Endothelial cell of umbilical vein (primary cell): Measurements from ENCODE around the gene CORO2B. TPM values are rescaled to one million over a fixed set of nuclear protein-coding genes. Genes with fewer than 3 reads are reported as not detected.

Source experiments
- BruUV-seq: library from RNA; stranded (reverse); fragments of 400-500 nt; replicated peaks from 2 replicates; lab custom pipeline; 2021; lab: Mats Ljungman, UMichigan
- CTCF ChIA-PET: fragments of 300-600, 350-600 bp; sonication (Branson Sonifier 250); formaldehyde crosslinking; loops from one replicate; lab custom pipeline; 2021; ENCODE audit warnings: antibody characterized with exemption, inconsistent platforms; lab: Charles Lee
- POLR2A ChIA-PET: fragments of 300-600, 350-600 bp; sonication (Branson Sonifier 250); formaldehyde crosslinking; loops from one replicate; lab custom pipeline; 2021; ENCODE audit warnings: antibody characterized with exemption, inconsistent platforms; lab: Charles Lee
- DNase-seq: peaks from one replicate; pipeline ENCODE4 v3.0.0-alpha.2; 2011; ENCODE audit warnings: low read depth, low spot score
- FAIRE-seq: peaks from 2 replicates; lab custom pipeline; 2011; peaks lifted over from hg19 to GRCh38; lab: Jason Lieb, UNC
- H2AFZ ChIP-seq: 2 replicates; pipeline ENCODE4 v1.6.0; 2012; ENCODE audit warnings: low read depth, low read length, control low read depth, inconsistent platforms
- H3K27ac ChIP-seq: 2 replicates; pipeline ENCODE4 v1.5.1; 2011; ENCODE audit warnings: low read depth, mild to moderate bottlenecking, control low read depth, low read length, moderate library complexity; ENCODE audit not compliant: insufficient read depth
- H3K27me3 ChIP-seq, 2 experiments: 2 replicates each; pipeline versions ENCODE4 v1.6.0 to v1.6.1; 2011; ENCODE audit warnings: low read length in 2 of 2, mixed read lengths in 1 of 2; ENCODE audit not compliant: control insufficient read depth in 2 of 2, insufficient read depth in 2 of 2
- H3K36me3 ChIP-seq, 2 experiments: 2 replicates in 1 of 2; 3 replicates in 1 of 2; pipeline ENCODE4 v1.5.1; 2011; ENCODE audit warnings: low read length in 2 of 2, mild to moderate bottlenecking in 1 of 2, moderate library complexity in 1 of 2; ENCODE audit not compliant: control insufficient read depth in 2 of 2, insufficient read depth in 2 of 2; ENCODE audit errors: extremely low read depth in 1 of 2
- H3K4me1 ChIP-seq: 3 replicates; pipeline ENCODE4 v1.5.1; 2011; ENCODE audit warnings: mild to moderate bottlenecking, low read length; ENCODE audit not compliant: control insufficient read depth, insufficient read depth; ENCODE audit errors: extremely low read depth
- H3K4me2 ChIP-seq: 2 replicates; pipeline ENCODE4 v1.6.1; 2011; ENCODE audit warnings: low read length, control low read depth, mixed read lengths; ENCODE audit not compliant: insufficient read depth
- H3K4me3 ChIP-seq, 3 experiments: fragments of 200-600 bp in 1 of 3; sonication (generic), shearing (Covaris generic) in 1 of 3; replicated peaks in 1 of 3; 2 replicates each; pipeline ENCODE4 v1.5.1; 2011 to 2016; ENCODE audit warnings: control low read depth in 3 of 3, low read length in 3 of 3, mild to moderate bottlenecking in 2 of 3, inconsistent platforms in 1 of 3, low read depth in 1 of 3, moderate library complexity in 1 of 3; ENCODE audit not compliant: insufficient read depth in 1 of 3
- H3K79me2 ChIP-seq: 2 replicates; pipeline ENCODE4 v1.6.0; 2012; ENCODE audit warnings: low read length, inconsistent platforms; ENCODE audit not compliant: control insufficient read depth, insufficient read depth
- H3K9ac ChIP-seq: replicated peaks from 2 replicates; pipeline ENCODE3; 2011; ENCODE audit warnings: low read length, control low read depth; ENCODE audit not compliant: insufficient read depth; ENCODE audit errors: extremely low read depth
- H3K9me1 ChIP-seq: replicated peaks from 3 replicates; pipeline ENCODE4 v1.6.0; 2011; ENCODE audit warnings: mild to moderate bottlenecking, low read length; ENCODE audit not compliant: control insufficient read depth, insufficient read depth; ENCODE audit errors: extremely low read depth
- H3K9me3 ChIP-seq: replicated peaks from 2 replicates; pipeline ENCODE4 v1.5.1; 2012; ENCODE audit warnings: low read length, inconsistent platforms; ENCODE audit not compliant: control insufficient read depth, insufficient read depth
- H4K20me1 ChIP-seq: replicated peaks from 2 replicates; pipeline ENCODE3; 2011; ENCODE audit warnings: mild to moderate bottlenecking, low read length; ENCODE audit not compliant: control insufficient read depth, insufficient read depth; ENCODE audit errors: extremely low read depth
- EZH2 ChIP-seq: IDR thresholded peaks from 2 replicates; pipeline ENCODE4 v1.6.1; 2012; ENCODE audit warnings: borderline replicate concordance, low read depth, mild to moderate bottlenecking, moderate library complexity, low read length, inconsistent platforms; ENCODE audit not compliant: severe bottlenecking
- FOS ChIP-seq: IDR thresholded peaks from 2 replicates; pipeline ENCODE4 v1.6.1; 2011; ENCODE audit warnings: mild to moderate bottlenecking, low read length, moderate library complexity, borderline replicate concordance; ENCODE audit not compliant: insufficient read depth
- GATA2 ChIP-seq: IDR thresholded peaks from 2 replicates; pipeline ENCODE4 v1.7.0; 2011; ENCODE audit warnings: low read depth, mild to moderate bottlenecking, moderate library complexity, mixed read lengths, low read length; ENCODE audit not compliant: insufficient read length, insufficient read depth
- JUN ChIP-seq: IDR thresholded peaks from 2 replicates; pipeline ENCODE4 v1.6.1; 2011; ENCODE audit warnings: borderline replicate concordance, low read depth; ENCODE audit not compliant: insufficient read length, insufficient read depth
- MYC ChIP-seq: IDR thresholded peaks from one replicate; pipeline ENCODE4 v1.6.1; 2011; ENCODE audit warnings: mild to moderate bottlenecking, low read depth, low read length
- POLR2A ChIP-seq: IDR thresholded peaks from 2 replicates; pipeline ENCODE4 v1.6.1; 2012; ENCODE audit warnings: low read depth, mild to moderate bottlenecking, control low read depth, low read length
- POLR2AphosphoS5 ChIP-seq: IDR thresholded peaks from 2 replicates; pipeline ENCODE4 v1.6.1; 2012; ENCODE audit warnings: low read depth, mild to moderate bottlenecking, control low read depth, low read length, moderate library complexity; ENCODE audit not compliant: insufficient read depth
- dilution Hi-C: fragments of 300-500 bp; cut with MboI; formaldehyde crosslinking; loops from one replicate; pipeline ENCODE4 v1.15.0; 2019; ENCODE audit warnings: low sequenced_read_pairs; ENCODE audit not compliant: extremely low pct_ligation_motif_present
- intact Hi-C: fragments of 100-400 bp; cut with micrococcal nuclease; formaldehyde crosslinking; loops from one replicate; pipeline ENCODE4 v1.10.0; 2022
- polyA plus RNA-seq, 4 experiments: library from polyadenylated mRNA; depleted of rRNA in 3 of 4; stranded (reverse) in 3 of 4; unstranded in 1 of 4; fragments of >200 nt; gene quantifications; 2 replicates each; pipeline versions ENCODE4 v1.2.1 to v1.2.3, GENCODE V29; 2011 to 2012; ENCODE audit warnings: missing spikeins in 1 of 4
- total RNA-seq: library from RNA; stranded (reverse); gene quantifications from 2 replicates; pipeline ENCODE4 v1.2.3, GENCODE V29; 2021
- TF ChIP-seq, protein P1 (sequence below): IDR thresholded peaks from 2 replicates; pipeline ENCODE4 v1.6.1; 2011; ENCODE audit not compliant: insufficient read depth, insufficient read length
- TF ChIP-seq, protein P2 (sequence below), 2 donors: IDR thresholded peaks; 1 replicate in 1 of 2; 2 replicates in 1 of 2; pipeline ENCODE4 v1.5.1; 2011; ENCODE audit warnings: low read length in 2 of 2, mild to moderate bottlenecking in 2 of 2, moderate library complexity in 2 of 2, control low read depth in 1 of 2, inconsistent platforms in 1 of 2, low read depth in 1 of 2; ENCODE audit not compliant: insufficient read depth in 1 of 2; ENCODE audit errors: extremely low read depth in 1 of 2

The CORO2B gene
- total and polyA plus RNA-seq, 2 donors (not counting 3 experiments of a cell fraction or from before 2014, with no cell fraction given): 2.4 to 3.7 TPM

DNA sequence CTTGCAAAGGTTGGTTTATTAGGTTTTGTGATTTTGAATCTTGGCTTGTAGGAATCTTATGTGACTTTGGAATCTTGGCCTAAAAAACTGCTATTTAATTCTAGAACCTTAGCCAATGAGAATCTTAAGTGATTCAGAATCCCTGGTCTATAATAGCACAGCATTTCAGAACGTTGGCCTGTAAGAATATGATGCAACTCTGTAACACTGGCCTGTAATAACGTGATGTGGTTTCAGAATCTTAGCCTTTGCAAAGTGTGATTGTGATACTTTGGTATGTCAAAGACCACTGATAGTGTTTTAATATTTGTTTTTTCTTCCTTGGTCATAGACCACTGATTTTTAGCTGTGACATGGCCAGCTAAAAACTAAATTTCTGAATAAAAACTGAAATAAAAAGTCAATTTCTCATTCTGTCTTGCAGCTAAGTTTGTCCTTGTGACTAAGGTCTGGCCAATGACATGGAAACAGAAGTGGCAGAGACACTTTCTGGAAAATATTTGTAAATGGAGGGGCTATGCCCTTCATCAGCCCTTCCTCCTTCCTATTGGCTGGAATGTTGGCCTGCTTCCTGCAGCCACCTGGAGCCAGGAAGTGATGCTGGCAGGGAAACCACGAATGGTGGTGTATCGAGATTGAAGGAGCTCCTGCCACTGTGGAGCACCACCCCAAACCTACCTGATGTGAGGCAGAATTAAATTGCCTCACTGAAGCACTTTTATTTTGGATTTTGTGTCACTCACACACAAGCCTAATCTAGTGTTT is 42.3 kb upstream of the CORO2B start:
- Histone ChIP-seq H3K27ac (no peak overlapping the region), H3K36me3 (no peaks in the 10 kb centered on the region), H3K9ac (no peak overlapping the region), H4K20me1 (no peaks in the 10 kb centered on the region), H2AFZ (no peak overlapping the region), H3K79me2 (no peaks in the 10 kb centered on the region), H3K4me2 (no peak overlapping the region), H3K4me1 (no peaks in the 10 kb centered on the region), H3K9me1 (no peaks in the 10 kb centered on the region), H3K4me3 (no peak overlapping the region), H3K27me3 (no peaks in the 10 kb centered on the region), H3K9me3 (no peaks in the 10 kb centered on the region)
- dilution Hi-C loops (no loop called here), intact Hi-C loops (no loop called here)
- TF ChIP-seq FOS: no peak
- TF ChIP-seq POLR2AphosphoS5: no peak
- no peak for TF ChIP-seq POLR2A
- TF ChIP-seq MYC: no peak
- TF ChIP-seq, protein P1, sequence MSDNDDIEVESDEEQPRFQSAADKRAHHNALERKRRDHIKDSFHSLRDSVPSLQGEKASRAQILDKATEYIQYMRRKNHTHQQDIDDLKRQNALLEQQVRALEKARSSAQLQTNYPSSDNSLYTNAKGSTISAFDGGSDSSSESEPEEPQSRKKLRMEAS: no peak
- no peak for TF ChIP-seq GATA2
- no peak for TF ChIP-seq EZH2
- POLR2A ChIA-PET: no interaction called here
- no peak for FAIRE-seq
- BruUV-seq: no TSS peak
- DNase-seq: no peak
- CTCF ChIA-PET: interaction anchor here (1.2 kb wide), 1 partner anchor 14 kb away, joined by 3 read pairs; no protein-coding TSS in a partner anchor

DNA sequence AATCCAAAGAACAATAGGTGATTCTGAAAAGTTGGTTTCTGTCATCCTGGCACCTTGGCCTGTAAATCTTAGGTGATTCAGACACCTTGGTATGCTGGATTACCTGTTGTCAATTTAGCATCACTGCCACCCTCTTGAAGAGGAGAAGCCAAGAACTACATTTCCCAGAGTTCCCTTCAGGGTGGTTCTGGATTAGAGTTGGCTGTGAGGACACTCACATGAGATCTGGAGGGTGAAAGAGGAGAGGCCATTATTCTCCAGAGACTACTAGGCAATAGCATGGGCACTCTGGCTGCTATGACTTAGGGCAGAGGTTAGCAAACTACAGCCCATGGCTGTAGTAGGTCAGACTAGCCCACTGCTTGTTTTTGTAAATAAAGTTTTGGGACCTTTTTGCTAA is 41.7 kb upstream of the CORO2B start:
- dilution Hi-C loops: no loop called here

More for the DNA sequence above, 41.7 kb upstream of the CORO2B start:
- Histone ChIP-seq H3K9ac (no peak overlapping the region), H3K36me3 (no peaks in the 10 kb centered on the region), H4K20me1 (no peaks in the 10 kb centered on the region), H3K4me2 (no peak overlapping the region), H3K27ac (no peak overlapping the region), H3K4me1 (no peaks in the 10 kb centered on the region), H3K9me1 (no peaks in the 10 kb centered on the region), H3K9me3 (no peaks in the 10 kb centered on the region), H3K4me3 (no peak overlapping the region), H2AFZ (no peak overlapping the region), H3K79me2 (no peaks in the 10 kb centered on the region), H3K27me3 (no peaks in the 10 kb centered on the region)
- no peak for DNase-seq
- POLR2A ChIA-PET: no interaction called here
- no peak for FAIRE-seq
- intact Hi-C loops: no loop called here
- TF ChIP-seq POLR2AphosphoS5 (no peak), EZH2 (no peak), MYC (no peak), JUN (no peak), FOS (no peak), GATA2 (no peak), POLR2A (no peak)
- TF ChIP-seq, protein P1: no peak
- TF ChIP-seq, protein P2, sequence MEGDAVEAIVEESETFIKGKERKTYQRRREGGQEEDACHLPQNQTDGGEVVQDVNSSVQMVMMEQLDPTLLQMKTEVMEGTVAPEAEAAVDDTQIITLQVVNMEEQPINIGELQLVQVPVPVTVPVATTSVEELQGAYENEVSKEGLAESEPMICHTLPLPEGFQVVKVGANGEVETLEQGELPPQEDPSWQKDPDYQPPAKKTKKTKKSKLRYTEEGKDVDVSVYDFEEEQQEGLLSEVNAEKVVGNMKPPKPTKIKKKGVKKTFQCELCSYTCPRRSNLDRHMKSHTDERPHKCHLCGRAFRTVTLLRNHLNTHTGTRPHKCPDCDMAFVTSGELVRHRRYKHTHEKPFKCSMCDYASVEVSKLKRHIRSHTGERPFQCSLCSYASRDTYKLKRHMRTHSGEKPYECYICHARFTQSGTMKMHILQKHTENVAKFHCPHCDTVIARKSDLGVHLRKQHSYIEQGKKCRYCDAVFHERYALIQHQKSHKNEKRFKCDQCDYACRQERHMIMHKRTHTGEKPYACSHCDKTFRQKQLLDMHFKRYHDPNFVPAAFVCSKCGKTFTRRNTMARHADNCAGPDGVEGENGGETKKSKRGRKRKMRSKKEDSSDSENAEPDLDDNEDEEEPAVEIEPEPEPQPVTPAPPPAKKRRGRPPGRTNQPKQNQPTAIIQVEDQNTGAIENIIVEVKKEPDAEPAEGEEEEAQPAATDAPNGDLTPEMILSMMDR (IDR thresholded peaks at IDR 0.05; ENCODE audit: extremely low read depth in 1 of 2, insufficient read depth in 1 of 2, low read depth in 1 of 2, low read length in 2 of 2): no peak
- CTCF ChIA-PET: no interaction called here
- no TSS peak for BruUV-seq
